ENCODE measurements around the gene UBR1.

Gene UBR1

GRCh38 chr15:43095708-43096347 is 10.0 kb downstream of the UBR1 start:
- Histone ChIP-seq H3K27me3 (no peaks in the 10 kb centered on the region), H3K4me1 (no peaks in the 10 kb centered on the region), H3K36me3 (peaks cover 21% of the 10 kb centered on the region), H3K9me3 (no peaks in the 10 kb centered on the region), H3K4me3 (ENCODE audit: low read depth, low read length) (no peak overlapping the region)
- DNase-seq, result no peak
- no peak for TF ChIP-seq CTCF (IDR thresholded peaks at IDR 0.05; ENCODE audit: low read depth, low read length)

GRCh38 chr15:43095243-43095642 is 10.6 kb downstream of the UBR1 start:
- peaks cover 15% of the 10 kb centered on the region for H3K36me3 ChIP-seq
- H3K9me3 ChIP-seq, result no peaks in the 10 kb centered on the region
- no peak for TF ChIP-seq CTCF (IDR thresholded peaks at IDR 0.05; ENCODE audit: low read depth, low read length)
- no peaks in the 10 kb centered on the region for H3K27me3 ChIP-seq
- H3K4me3 ChIP-seq (ENCODE audit: low read depth, low read length), result no peak overlapping the region
- no peak for DNase-seq
- no peaks in the 10 kb centered on the region for H3K4me1 ChIP-seq

- Histone ChIP-seq H3K36me3 (peaks cover 12% of the 10 kb centered on the region), H3K4me3 (ENCODE audit: low read depth, low read length) (no peak overlapping the region), H3K27me3 (no peaks in the 10 kb centered on the region), H3K4me1 (no peaks in the 10 kb centered on the region), H3K9me3 (no peaks in the 10 kb centered on the region)
- DNase-seq, result no peak
- TF ChIP-seq CTCF (IDR thresholded peaks at IDR 0.05; ENCODE audit: low read depth, low read length), result no peak
Measured at GRCh38 chr15:43094416-43095030, 11.3 kb downstream of the UBR1 start.

- no peaks in the 10 kb centered on the region for H3K9me3 ChIP-seq
- H3K4me3 ChIP-seq (ENCODE audit: low read depth, low read length), result no peak overlapping the region
- H3K36me3 ChIP-seq, result peaks cover 9% of the 10 kb centered on the region
- H3K27me3 ChIP-seq, result no peaks in the 10 kb centered on the region
- no peak for DNase-seq
- H3K4me1 ChIP-seq, result no peaks in the 10 kb centered on the region
- no peak for TF ChIP-seq CTCF (IDR thresholded peaks at IDR 0.05; ENCODE audit: low read depth, low read length)
Measured at GRCh38 chr15:43093026-43093425, 12.8 kb downstream of the UBR1 start.

- no peak for TF ChIP-seq CTCF (IDR thresholded peaks at IDR 0.05; ENCODE audit: low read depth, low read length)
- Histone ChIP-seq H3K4me1 (no peaks in the 10 kb centered on the region), H3K27me3 (no peaks in the 10 kb centered on the region), H3K4me3 (ENCODE audit: low read depth, low read length) (no peak overlapping the region), H3K36me3 (peaks cover 4% of the 10 kb centered on the region; the same call in 1 of the 2 replicates), H3K9me3 (no peaks in the 10 kb centered on the region)
- no peak for DNase-seq
Measured at GRCh38 chr15:43091859-43092258, 14.0 kb downstream of the UBR1 start.

GRCh38 chr15:43086551-43086950 is 19.3 kb downstream of the UBR1 start:
- no peak for TF ChIP-seq CTCF (IDR thresholded peaks at IDR 0.05; ENCODE audit: low read depth, low read length)
- H3K4me1 ChIP-seq, result no peaks in the 10 kb centered on the region
- H3K9me3 ChIP-seq, result no peaks in the 10 kb centered on the region
- no peaks in the 10 kb centered on the region for H3K27me3 ChIP-seq
- H3K4me3 ChIP-seq (ENCODE audit: low read depth, low read length), result no peak overlapping the region
- DNase-seq, result no peak
- peaks cover 34% of the 10 kb centered on the region for H3K36me3 ChIP-seq
